HL-60 (cell line): ENCODE measurements around the gene BANF1.

Experiments
- DNase-seq, 2 experiments: peaks; one replicate each; pipeline ENCODE4 v3.0.0-alpha.2; 2010 to 2020; ENCODE audit warnings: low read depth in 1 of 2, low spot score in 1 of 2
- H3K27ac ChIP-seq: fragments of 250-450 bp; sonication (Bioruptor Pico); replicated peaks from 2 replicates; pipeline ENCODE4 v1.5.1; 2020; ENCODE audit warnings: mild to moderate bottlenecking, moderate library complexity
- H3K27me3 ChIP-seq: fragments of 250-450 bp; sonication (Bioruptor Pico); 2 replicates; pipeline ENCODE4 v1.5.1; 2021; ENCODE audit warnings: mild to moderate bottlenecking, moderate library complexity; ENCODE audit not compliant: insufficient read depth, poor library complexity, severe bottlenecking
- H3K4me3 ChIP-seq: replicated peaks from 2 replicates; pipeline ENCODE4 v1.5.1; 2011; ENCODE audit warnings: mild to moderate bottlenecking, control low read depth, low read length; ENCODE audit not compliant: insufficient read depth
- CTCF ChIP-seq: IDR thresholded peaks from one replicate; pipeline ENCODE4 v1.5.1; 2011; ENCODE audit warnings: low read length, control low read depth, inconsistent platforms; ENCODE audit not compliant: insufficient read depth
- GABPA ChIP-seq: IDR thresholded peaks from 2 replicates; pipeline ENCODE4 v1.6.1; 2012; ENCODE audit warnings: low read depth
- POLR2AphosphoS5 ChIP-seq: IDR thresholded peaks from 2 replicates; pipeline ENCODE4 v1.6.1; 2012; ENCODE audit warnings: low read depth
- REST ChIP-seq: IDR thresholded peaks from 2 replicates; pipeline ENCODE4 v1.6.1; 2012; ENCODE audit warnings: low read depth; ENCODE audit not compliant: insufficient replicate concordance
- SPI1 ChIP-seq: IDR thresholded peaks from 2 replicates; pipeline ENCODE4 v1.6.1; 2012; ENCODE audit warnings: low read depth, mild to moderate bottlenecking, borderline replicate concordance

The BANF1 gene

DNA sequence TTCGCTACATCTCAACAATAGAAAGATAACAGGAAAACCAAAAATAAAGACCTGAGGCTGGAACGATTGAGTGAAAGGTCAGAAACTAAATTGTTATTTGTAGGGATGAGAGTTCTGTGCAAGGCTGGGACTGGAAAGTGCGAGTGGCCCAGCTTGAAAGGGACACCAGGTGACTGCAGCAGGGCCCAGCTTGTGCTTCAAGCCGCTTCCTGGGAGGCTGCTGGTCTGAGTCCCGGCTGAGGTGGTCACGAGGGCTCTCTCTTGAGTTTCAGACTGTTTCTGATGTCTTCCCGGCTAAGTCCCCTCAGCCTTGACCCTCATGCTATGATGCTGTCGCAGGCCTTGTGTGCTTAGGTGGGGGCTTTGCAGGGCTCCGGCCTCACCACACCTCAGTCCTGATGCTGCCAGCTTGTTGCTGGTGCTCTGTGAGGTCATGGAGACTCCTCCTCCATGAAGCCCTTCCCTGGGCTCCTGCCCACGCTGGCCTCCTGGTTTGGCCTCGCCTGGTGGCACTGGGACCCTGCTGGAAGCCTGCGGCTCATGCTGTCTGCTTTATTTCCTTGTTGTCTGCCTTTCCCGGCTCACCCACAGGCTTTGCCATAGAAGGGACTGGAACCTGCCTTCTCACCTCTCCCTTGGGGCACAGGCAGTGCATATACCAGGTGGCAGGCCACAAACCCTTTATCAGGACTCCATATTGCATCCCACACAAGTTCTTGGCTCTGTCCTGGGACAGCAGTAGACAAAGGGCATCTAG is 4.0 kb downstream of the BANF1 start:
- Histone ChIP-seq H3K27ac (no peak overlapping the region), H3K27me3 (peaks cover under 1% of the 10 kb centered on the region), H3K4me3 (no peak overlapping the region)
- DNase-seq, result no peak
- TF ChIP-seq CTCF, result no peak

DNA sequence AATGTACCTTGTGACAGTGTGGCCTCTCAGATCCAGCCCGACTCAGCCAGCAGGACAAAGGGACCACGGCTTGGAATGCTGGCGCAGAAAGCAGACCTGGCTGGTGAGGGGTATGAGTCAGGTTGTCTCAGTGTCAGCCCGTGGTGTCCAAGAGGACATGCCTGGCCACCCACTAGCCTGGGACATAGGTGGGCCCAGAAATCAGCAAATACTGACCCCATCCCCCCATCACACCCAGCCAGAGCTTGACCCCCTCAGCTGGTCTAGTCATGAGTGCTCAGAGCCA is 4.5 kb downstream of the BANF1 start:
- TF ChIP-seq POLR2AphosphoS5 (no peak), REST (no peak), GABPA (no peak), SPI1 (no peak), CTCF (no peak)
- Histone ChIP-seq H3K27ac (no peak overlapping the region), H3K4me3 (no peak overlapping the region), H3K27me3 (peaks cover 5% of the 10 kb centered on the region)
- DNase-seq, result no peak

GRCh38 chr11:66007201-66007634 is 4.9 kb downstream of the BANF1 start:
- Histone ChIP-seq H3K27ac (no peak overlapping the region), H3K4me3 (no peak overlapping the region), H3K27me3 (peaks cover 8% of the 10 kb centered on the region)
- TF ChIP-seq REST (no peak), GABPA (no peak), POLR2AphosphoS5 (no peak), SPI1 (no peak), CTCF (no peak)
- no peak for DNase-seq

- no peak for TF ChIP-seq REST
- TF ChIP-seq SPI1, result no peak
- TF ChIP-seq GABPA, result no peak
- no peak for TF ChIP-seq CTCF
- TF ChIP-seq POLR2AphosphoS5, result no peak
- Histone ChIP-seq H3K27me3 (peaks cover 9% of the 10 kb centered on the region), H3K27ac (no peak overlapping the region), H3K4me3 (no peak overlapping the region)
- no peak for DNase-seq
These were observed 5.8 kb downstream of the BANF1 start for GRCh38 chr11:66008095-66008467.
